HG03025 (cell line): ENCODE results near the gene RMDN2.
A peak's percentile ranks its signal among the peaks of the same experiment; 100 is the strongest.
"Not testable (repeated sequence)": the region's sequence is repeated elsewhere in the genome, so short reads cannot be mapped to it uniquely, and the experiment has no call there.

Source experiments
- ATAC-seq: cut with Tn5 transposase; IDR thresholded peaks from one replicate; pipeline ENCODE4 v1.9.1; 2021; ENCODE audit warnings: mild to moderate bottlenecking, moderate library complexity; ENCODE audit not compliant: unreplicated experiment, low FRiP score

The RMDN2 gene

DNA sequence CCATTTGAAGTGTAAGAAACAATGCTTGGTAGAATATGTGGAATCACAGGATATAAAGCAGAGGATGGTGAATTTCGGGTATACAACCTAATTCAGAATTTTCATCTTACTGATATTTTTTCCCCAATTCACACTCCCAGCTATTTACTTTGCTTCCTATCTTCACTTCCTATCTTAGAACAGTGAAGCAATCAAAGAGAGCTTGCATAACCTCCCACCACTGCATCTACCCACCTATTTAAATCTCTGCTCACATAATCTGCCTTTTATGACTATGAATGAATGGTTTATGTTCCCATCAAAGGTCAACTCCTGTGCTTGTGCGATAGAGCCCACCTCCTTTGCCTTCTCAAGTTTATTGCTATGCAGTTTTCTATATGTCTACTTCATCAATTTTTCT, 3.3 kb downstream of the RMDN2 start:
- no peak for ATAC-seq

DNA sequence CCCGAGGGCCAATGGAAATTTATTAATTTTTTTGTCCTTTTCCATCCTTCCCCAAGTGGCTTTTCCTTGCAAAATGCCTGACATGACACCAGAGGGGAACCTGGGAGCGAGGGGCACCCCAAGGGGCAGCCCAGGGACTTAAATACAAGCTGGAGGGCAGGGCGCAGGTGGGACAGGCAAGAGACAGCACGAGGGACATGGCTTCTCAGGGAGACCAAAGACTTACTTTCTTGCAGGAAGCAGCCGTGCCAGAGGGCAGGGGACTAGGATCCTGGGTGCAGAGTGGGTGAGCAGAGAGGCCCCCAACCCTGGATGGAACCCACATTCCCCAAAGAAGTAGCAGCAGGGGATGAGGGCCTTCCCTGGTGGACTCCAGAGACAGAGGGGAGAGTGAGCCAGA, 5.3 kb downstream of the RMDN2 start:
- not testable (repeated sequence) for ATAC-seq

DNA sequence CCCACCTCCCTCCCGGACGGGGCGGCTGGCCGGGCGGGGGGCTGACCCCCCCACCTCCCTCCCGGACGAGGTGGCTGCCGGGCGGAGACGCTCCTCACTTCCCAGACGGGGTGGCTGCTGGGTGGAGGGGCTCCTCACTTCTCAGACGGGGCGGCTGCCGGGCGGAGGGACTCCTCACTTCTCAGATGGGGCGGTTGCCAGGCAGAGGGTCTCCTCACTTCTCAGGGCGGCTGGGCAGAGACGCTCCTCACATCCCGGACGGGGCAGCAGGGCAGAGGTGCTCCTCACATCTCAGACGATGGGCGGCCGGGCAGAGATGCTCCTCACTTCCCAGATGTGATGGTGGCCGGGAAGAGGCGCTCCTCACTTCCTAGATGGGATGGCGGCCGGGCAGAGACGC, 7.8 kb downstream of the RMDN2 start:
- ATAC-seq = not testable (repeated sequence)

DNA sequence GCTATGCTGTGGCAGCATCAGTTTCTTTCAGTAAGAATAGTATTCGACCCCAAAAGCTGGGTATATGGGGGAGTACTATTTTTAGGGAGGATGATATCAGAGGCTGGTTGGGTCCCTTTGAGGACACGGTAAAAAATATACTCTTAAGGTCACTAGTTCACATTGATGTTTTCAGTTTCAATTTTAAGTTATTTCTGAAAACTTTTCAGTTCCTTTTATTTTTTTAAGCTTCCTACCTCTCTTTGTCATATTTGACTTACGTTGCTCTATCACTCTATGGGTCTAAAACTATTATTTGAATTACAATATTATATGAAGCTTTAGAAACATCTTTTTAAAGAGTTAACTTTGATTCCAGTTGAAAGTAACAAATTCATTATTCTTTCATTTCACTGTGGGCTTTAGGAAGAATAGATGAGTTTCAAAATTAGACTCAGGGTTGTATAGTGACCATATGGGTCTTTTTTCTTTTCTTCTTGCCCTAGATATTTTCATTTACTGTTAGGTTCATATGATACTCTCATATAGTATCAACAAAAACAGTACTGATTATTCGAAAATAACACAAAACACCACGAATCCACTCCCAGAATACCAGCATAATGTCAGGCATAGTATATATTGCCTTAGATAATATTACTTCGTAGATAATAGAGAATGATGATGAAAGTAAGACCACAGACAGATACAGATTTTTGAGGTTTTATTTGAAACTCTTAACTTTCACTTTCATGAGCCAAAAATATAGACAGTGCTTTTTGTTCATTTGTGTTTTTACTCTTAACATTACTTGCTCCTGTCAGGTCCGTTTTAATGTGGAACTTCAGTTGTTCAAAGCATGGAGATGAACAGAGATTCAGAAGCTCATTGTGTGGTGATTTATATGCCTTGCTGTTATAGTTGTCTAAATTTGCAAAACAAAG, 9.8 kb downstream of the RMDN2 start:
- peak; percentile 88 for ATAC-seq

DNA sequence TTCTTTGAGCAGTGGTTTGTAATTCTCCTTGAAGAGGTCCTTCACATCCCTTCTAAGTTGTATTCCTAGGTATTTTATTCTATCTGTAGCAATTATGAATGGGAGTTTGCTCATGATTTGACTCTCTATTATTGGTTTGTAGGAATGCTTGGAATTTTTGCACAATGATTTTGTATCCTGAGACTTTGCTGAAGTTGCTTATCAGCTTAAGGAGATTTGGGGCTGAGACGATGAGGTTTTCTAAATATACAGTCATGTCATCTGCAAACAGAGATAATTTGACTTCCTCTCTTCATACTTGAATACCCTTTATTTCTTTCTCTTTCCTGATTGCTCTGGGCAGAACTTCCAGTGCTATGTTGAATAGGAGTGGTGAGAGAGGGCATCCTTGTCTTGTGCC, 12.5 kb downstream of the RMDN2 start:
- not testable (repeated sequence) for ATAC-seq

DNA sequence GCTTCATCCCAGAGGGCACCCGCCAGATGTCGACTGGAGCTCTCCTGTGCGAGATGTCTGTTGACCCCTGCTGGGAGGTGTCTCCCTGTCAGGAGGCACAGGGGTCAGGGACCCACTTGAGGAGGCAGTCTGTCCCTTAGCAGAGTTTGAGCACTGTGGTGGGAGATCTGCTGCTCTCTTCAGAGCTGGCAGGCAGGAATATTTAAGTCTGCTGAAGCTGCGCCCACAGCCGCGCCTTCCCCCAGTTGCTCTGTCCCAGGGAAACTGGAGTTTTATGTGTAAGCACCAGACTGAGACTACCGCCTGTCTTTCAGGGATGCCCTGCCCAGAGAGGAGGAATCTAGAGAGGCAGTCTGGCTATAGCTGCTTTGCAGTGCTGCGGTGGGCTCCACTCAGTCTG, 16.2 kb downstream of the RMDN2 start:
- not testable (repeated sequence) for ATAC-seq

DNA sequence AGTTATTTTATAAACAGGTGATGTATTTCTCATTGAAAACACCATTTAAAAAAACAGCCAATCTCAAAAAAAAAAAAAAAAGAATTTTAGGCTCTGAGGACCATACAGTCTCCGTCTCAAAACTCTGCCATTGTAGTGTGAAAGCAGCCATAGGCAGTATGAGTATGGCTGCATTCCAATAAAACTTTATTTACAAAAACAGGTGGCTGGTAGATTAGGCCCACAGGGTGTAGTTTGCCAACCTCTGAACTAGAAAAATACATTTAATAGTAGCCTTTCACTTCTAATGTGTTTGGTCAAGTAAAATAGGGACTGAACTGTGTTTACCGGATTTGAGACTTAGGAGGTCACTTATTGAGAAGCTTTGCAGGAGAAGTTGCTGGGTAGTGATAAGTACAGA, 19.2 kb downstream of the RMDN2 start:
- ATAC-seq = no peak

DNA sequence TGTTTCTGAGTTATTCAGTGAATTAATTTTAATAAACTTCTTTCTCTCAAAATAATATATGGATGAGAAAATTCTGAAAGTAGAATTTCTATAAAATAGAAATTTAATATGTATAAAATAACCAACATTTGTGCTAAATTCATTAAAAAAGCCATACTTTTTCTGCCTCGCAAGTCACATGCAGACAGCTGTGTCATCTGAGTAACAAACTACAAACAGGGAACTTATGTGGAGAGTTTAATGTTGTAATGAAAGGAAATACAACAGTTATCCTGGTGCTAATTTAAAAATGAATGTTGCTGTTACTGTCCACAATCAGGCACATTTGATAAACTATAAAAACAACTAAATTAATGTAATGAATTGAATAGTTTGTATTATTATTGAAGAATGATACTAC, 22.2 kb downstream of the RMDN2 start:
- ATAC-seq = no peak

DNA sequence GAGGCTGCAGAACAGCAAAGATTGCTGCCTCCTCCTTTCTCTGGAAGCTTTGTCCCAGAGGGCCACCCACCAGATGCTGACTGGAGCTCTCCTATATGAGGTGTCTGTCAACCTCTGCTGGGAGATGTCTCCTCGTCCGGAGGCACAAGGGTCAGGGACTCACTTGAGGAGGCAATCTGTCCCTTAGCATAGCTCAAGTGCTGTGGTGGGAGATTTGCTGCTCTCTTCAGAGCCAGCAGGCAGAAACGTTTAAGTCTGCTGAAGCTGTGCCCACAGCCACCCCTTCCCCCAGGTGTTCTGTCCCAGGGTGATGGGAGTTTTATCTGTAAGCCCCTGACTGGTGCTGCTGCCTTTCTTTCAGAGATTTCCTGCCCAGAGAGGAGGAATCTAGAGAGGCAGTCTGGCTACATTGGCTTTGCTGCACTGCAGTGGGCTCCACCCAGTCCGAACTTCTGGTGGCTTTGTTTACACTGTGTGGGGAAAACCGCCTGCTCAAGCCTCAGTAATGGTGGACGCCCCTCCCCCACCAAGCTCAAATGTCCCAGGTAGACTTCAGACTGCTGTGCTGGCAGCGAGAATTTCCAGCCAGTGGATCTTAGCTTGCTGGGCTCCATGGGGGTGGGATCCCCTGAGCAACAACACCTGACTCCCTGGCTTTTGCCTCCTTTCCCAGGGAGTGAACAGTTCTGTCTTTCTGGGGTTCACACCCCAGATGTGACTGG, 37.1 kb downstream of the RMDN2 start:
- ATAC-seq = not testable (repeated sequence)

DNA sequence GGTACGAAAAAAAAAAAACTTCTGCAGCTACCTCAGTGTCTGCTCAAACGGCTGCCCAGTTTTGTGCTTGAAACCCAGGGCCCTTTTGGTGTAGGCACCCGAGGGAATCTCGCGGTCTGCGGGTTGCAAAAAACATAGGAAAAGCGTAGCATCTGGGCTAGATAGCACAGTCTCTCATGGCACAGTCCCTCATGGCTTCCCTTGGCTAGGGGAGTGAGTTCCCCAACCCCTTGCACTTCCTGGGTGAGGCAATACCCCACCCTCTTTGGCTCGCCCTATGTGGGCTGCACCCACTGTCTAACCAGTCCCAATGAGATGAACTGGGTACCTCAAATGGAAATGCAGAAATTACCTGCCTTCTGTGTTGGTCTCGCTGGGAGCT, 37.6 kb downstream of the RMDN2 start:
- ATAC-seq = not testable (repeated sequence)

DNA sequence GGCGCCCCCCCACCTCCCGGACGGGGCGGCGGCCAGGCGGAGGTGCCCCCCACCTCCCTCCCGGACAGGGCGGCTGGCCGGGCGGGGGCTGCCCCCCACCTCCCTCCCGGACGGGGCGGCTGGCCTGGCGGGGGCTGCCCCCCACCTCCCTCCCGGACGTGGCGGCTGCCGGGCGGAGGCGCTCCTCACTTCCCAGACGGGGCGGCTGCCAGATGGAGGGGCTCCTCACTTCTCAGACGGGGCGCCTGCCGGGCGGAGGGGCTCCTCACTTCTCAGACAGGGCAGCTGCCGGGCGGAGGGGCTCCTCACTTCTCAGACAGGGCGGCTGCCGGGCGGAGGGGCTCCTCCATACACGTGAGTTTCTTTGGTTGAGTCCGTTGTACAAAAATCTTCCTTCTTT, 38.8 kb downstream of the RMDN2 start:
- not testable (repeated sequence) for ATAC-seq

DNA sequence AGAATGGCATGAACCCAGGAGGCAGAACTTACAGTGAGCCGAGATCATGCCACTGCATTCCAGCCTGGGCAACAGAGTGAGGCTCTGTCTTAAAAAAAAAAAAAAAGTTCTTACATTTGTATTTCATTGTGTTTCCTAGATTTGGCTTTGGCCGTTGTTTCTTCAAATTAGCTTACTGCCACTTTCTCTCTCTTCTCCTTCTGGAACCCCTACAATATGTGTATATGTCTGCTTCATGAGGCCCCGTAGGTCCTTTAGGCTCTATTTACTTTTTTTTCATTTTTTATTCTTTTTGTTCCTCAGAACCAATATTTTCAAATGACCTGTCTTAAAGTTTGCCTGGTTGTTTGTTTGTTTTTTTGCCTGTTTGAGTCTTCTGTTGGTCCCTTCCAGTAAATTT, 41.2 kb downstream of the RMDN2 start:
- no peak for ATAC-seq

DNA sequence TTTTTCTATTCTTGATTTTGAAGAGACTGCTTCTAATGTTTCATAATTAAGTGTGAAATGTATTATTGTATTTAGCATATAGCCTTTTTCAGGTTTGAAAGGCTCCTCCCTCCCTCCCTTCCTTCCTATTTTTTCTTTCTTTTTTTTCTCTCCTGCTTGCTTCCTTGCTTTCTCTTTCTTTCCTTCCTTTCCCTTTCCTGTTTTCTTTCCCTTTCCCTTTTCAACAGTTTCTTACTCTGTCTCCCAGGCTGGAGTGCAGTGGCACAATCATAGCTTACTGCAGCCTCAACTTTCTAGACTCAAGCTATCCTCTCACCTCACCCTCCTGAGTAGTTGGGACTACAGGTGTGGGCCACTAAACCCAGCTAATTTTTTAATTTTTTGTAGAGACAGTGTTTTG, 44.6 kb downstream of the RMDN2 start:
- no peak for ATAC-seq

DNA sequence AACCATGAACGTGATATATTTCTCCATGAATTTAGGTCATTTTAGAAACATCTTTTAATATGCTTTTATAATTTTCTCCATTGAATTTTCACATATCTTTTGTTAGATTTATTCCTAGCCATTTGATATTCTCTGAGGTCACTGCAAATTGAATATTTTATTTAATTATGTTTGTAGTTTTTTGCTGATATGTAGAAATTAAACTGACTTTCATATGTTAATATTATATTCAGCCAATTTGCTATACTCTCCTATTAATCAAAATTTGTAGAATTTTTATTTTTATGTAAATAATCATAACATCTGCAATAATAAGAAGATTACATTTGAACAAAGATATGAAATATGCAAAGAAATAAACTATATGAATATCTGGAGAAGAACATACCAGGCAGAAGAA, 46.9 kb downstream of the RMDN2 start:
- ATAC-seq = no peak

DNA sequence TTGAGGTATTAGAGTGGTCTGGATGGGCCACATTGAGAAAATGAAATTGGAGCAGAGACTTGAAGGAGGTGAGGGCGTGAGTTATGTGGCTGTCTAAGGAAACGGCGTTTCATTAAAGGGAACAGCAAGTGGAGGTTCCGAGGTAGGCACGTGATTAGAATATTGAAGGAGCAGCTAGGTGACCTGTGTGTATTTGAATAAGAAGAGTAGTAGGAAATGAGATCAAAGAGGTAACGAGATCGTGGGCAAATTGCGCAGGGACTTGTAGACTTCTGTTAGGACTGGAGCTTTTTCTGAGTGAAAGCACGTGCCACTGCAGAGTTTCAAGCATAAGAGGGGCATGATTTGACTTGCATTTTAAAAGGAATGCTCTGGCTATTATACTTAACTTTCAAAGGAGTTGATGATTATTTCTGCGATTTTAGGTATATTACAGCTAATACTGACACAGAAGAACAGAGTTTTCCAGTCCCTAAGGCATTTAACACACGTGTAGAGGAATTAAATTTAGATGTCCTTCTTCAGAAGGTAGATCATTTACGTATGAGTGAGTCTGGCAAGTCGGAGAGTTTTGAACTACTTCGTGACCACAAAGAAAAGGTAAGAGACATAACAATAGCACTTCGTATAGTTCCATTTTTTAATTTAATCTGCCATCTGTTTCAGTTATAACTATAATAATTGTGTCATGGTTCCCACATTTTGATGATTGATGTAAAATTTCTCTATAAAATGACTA, 48.7 kb downstream of the RMDN2 start:
- no peak for ATAC-seq

DNA sequence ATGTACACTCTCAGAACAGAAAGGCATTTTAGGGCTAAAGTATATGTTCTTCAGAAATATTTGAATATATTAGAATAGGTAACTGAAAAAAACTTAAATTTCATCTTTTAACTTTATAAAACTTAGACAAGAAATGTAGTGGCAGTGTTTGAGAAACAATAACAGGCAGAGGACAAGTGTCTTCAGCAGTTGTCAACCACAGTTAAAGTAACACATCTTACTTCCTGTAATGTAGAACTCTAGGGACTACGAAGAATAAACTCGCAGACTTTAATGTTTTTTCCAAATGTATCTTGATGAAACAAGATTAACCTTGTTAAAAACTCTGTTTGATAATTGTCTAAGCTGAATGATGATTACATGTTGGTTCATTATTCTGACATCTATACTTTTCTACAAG, 50.7 kb downstream of the RMDN2 start:
- no peak for ATAC-seq

DNA sequence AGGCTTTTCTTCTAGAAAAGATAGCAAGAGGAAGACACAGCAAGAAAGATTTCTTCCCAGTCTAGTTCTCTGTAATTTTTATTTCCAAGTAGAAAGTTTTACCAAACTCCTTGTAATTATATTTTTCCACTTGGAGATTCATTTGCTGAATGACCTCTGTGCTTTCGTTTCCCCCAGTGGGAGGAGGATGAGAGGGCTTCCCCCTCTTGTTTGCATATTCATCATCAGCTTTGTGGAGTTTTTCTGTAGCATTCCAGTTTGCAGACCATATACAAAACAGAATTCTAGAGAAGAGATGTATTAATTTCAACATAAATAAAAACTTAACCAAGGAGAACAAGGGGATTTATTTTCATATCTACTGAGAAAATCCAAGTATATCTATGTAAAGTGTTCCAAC, 51.3 kb downstream of the RMDN2 start:
- no peak for ATAC-seq

DNA sequence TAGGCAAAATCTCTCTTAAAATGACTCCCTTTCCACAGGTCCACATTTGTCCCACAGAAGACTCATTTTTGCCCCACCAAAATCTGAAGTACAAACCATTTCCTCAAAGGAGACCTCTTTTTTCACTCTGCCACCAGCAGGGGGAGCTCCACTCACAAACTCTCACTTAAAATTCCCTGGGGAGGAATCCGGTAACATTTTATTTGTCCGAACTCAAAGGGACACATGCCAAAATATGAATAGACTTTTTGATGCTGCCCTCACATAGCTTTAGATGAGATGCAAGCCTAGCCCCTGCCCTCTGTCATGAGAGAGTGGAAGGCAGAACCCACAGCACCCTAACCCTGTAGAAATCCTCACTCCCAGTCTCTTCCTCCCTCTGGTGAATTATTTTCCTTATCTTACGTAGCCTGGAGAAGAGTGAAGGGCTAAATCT, 57.1 kb downstream of the RMDN2 start:
- no peak for ATAC-seq

DNA sequence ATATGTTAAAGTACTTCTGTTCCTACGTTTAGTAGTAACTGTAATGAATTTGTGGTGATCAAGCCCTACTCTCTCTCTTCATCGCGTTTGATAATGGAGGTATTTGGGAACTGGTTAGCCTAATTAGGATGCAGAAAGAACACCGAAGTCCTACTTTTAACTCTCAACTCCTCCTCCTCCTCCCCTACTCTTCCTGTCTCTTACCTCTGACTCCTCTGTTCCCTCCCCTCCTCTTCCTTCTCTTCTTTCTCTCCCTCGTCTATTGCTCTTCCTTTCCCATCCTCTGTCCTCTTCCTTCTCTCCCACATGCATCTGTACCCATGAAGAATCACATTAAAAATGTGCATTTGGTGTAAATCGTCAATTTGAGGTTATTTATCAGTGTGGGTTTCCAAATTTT, 57.8 kb downstream of the RMDN2 start:
- ATAC-seq = no peak

DNA sequence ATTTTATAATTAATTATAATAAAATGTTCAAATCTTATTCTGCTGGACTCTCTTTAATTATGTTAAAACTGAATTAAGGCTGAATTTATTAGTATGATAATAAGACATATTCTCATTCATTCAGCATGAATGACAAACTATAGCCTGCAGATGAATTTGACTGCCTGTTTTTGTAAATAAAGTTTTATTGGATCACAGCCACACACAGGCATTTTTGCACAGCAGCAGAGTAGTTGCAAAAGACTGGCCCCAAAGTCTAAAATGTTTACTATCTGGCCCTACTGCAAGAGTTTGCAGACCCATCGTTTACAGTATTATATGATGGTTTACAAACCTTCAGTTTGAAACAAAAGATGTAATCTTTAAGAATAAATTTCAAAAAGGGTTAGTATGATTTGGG, 58.6 kb downstream of the RMDN2 start:
- ATAC-seq = no peak

DNA sequence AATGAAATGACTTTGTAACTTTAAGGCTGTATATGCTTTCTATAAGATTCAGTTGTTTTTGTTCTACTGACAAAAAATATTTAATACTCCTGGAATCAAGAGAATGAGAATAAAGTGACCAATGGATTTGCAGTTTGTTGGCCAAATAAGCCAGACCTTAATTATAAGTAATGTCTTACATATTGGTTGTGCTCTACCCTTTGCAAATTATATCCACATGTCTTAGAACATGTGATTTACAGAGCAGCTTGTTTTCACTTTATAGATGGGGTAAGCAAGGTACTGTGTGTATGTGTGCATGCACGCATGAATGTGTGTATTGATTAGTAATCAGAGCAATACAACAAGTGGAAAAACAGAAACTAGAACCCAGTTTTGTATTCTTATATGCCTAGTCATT, 59.1 kb downstream of the RMDN2 start:
- ATAC-seq = no peak
